ENCODE measurements around the gene ABCA2. TPM values are rescaled to one million over a fixed set of nuclear protein-coding genes. Genes with fewer than 3 reads are reported as not detected.

The ABCA2 gene
- total RNA-seq, 1 donor from 2014 or later = 47.2 TPM

DNA sequence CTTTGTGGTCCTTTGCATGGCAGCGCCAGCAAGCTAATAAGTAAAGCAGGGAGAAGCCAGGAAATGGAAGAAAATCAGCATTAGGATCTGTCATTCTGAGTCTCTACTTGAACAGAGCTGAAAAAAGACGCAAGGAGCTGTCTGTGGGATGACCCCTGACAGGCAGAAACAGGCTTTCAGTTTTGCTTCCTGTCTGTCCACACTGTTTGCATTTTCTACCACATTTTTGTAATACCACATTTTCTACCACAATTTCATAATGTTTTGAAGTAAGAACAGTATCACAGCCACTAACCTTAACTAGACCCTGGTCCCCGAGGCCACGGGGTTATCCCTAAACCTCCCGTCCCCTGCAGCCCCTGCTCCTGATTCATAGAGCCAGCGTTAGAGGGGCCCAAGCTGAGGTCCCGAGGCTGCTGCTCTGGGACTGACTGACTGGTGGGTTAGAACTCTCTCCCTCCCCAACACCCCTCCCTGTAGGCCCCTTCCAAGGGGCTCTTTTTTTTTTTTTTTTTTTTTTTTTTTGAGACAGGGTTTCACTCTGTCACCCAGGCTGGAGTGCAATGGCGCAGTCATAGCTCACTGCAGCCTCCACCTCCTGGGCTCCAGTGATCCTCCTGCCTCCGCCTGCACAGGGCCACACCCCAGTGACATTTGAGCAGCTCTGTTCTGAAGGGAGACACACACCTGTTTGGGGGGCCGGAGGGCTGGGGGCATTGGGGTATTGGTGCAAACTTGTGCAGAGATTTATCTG, 27.7 kb downstream of the ABCA2 start:
- no peak for DNase-seq (ENCODE audit: low spot score)

DNA sequence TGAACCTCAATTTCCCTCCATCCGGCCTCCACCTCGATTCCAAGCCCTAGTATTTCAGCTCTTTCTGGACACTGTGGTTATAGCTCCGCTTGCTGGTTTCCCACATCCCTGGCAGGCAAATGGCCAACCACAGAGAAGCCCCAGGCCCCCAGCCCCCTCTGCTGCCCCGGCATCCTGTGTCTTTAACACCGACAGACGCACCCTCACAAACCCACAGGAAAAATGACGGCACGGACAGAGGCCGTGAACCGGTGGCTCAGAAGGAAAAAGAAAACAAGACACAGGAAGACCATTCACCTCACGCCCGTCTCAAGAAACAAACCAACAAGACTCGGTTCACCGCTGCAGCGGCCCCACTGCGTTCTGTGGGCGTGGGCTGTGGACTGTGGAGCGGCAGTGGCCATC, 30.2 kb downstream of the ABCA2 start:
- no peak for DNase-seq (ENCODE audit: low spot score)

DNA sequence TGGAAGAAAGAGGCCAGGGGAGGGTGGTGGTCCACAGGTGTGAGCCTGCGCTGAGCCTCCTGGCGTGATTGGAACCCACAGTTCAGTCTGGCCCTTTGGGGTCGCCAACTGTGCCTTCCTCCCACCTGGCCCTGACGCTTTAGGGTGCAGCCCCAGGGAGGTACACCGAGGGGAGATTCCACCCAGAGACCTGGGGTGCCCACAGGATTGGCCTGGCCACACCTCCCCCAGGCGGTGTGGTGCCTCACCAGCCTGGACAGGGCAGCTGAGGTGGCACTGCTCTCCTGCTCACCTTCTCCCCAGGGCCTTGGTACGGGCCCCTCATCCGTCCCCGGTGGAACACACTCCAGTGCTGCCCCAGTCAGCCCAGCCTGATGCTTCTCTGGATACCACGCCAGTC, 30.7 kb downstream of the ABCA2 start:
- no peak for DNase-seq (ENCODE audit: low spot score)

DNA sequence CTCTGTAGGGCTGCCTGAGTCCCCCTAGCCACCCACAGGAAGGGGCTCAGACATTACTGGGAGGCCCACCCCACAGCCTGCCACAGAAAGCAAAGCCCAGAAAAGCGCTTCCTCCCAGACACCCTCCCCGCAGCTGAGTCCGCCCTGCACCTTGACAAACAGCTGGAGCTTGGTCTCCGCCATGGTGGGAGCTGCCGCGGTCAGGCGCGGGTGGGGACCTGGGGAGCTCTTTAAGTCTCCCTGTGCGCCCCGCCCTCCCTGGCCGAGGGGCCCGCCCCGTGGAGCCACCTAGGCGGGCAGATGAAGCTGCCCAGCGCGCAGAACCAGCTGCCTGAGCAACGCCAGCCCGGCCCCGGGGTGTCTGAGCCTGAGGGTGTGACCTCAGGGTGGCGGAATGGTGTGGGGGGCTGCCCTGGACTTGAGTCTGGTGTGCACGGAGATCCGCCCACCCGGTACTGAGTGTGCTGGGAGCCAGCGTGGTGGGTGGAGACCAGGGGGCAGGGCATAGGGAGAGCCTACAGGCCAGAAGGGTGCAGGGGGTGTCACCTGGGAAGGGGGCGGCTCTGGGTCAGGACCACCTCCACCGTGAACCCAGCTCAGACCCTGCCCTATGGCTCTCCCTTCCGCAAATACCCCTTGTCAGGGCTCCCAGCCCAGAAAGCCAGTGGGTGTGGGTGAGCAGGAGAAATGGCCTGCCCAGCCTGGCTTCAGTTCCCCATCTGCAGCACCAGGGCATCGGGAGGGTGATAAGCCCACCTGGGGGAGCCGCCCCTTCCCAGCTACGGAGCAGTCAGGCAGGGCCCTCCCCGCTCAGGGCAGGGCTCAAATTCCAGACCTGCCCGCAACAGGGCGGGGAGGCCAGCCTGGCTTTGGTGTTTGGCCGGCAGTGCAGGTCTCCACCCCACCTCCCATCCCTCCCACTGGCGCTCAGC, 31.4 kb downstream of the ABCA2 start, which contains the start of gene CLIC3:
Gene CLIC3 (minus strand): TSS at position 208 of the 932 bp plus-strand sequence. CDS start 25 bp downstream, at position 183.
- no peak for DNase-seq (ENCODE audit: low spot score)

DNA sequence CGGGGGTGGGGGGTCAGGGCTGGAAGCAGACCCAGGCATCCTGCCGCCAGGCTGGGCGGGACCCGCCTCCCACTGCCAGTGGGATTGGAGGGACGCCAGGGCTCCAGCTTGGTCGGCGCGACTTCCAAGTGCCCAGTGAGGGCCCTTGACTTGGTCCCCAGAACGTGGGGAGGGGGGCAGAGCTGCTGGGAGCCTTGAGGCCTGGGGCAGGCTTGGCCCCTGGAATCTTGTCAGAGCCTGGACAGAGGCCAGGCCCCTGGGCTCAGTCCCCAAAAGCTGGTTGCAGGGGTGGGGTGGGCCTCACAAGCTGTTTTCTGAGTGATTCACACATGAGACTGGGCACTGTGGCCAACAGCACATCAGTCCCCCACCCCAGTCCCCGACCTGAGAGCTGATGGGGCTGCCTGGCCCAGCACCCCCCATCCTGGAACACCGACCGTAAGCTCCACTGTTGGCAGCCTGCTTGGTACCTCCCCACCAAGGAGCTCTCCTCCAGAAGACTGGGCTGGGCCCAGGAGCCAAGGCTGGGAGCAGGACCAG, 32.2 kb downstream of the ABCA2 start:
- no peak for DNase-seq (ENCODE audit: low spot score)

DNA sequence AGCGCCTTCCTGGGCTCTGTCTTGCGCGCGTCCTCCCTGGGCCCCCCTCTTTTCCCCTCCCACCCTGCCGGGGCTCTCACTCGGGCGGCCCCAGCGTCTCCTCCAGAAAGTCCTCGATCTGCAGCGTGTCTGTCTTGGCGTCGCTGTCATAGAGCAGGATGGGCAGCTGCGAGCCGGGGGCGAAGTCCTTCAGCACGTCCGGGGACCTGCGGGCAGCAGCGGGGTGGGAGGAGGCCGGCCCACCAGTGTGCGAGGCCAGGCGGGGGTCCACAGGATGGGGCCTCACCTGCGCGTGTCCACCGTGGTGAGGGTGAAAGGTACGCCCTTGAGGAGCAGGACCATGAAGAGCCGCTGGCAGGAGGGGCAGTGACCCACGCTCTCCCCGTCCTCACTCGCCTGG, 32.7 kb downstream of the ABCA2 start:
- DNase-seq (ENCODE audit: low spot score) = no peak

DNA sequence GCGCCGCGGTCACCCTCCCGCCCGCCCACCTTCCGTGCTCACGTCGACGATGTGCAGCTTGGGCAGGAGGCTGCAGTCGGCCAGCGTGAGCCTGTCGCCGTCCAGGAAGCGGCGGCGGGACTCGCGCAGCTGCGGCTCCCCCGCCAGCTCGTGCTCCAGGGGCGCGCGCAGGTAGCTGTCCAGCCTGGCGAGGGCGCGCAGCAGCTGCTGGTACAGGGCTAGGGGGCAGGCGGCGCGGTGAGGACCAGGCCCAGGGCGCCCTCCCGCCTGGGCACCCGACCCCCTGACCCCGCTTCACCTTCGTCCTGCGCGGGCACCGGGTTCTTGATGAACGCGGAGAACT, 33.2 kb downstream of the ABCA2 start:
- no peak for DNase-seq (ENCODE audit: low spot score)

DNA sequence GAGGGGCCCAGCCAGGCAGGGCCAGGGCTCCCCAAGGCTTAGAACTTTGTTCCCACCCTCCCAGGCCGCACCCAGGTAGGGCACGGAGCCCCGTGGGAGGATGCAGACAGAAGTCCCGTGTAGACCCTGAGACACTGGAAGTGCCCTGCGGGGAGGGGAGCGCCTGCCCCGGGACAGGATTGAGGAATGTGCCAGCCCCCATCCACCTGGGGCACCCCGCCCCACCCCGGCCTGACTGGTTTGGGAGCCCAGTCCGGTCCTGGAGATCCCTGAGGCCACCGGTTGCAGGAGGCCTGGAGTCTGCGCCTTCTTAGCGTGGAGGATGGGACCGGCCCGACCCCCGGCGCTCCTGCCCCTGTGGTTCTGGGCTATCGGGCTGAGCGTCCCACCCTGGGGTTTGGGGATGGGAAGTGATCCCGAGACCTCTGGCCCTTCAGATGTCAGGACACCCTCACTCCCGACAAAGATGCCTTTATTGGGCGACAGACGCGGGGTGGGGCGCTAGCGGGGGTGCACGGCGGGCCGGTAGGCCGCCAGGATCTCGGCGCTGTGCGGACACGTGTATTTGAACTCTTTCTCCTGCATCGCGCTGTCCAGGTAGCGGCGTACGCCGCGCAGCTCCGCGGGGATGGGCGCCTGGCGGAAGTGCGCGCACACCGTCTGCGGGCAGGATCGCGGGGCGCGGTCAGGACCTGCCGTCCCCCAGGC, 33.7 kb downstream of the ABCA2 start:
- DNase-seq (ENCODE audit: low spot score) = no peak

DNA sequence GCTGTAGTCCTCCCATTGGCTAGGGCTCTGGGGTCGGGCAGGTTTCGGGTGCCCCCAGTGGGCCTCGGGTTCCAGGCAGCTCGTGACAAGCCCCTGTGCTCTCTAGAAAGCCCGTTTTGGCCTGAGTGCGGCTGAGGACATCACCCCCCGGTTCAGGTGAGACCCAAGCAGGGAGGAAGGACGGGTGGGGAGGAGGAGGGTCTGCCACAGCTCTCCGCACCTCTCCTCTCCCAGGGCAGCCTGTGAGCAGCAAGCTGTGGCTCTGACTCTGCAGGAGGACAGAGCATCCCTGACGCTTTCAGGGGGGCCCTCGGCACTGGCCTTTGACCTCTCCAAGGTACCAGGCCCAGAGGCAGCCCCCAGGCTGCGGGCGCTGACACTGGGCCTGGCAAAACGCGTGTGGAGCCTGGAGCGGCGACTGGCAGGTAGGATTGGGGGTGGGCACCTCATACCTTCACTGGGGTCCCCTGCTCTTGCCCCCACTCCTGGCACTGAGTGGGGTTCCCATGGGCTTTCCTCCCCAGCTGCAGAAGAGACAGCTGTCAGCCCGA, 35.1 kb downstream of the ABCA2 start:
- DNase-seq (ENCODE audit: low spot score) = no peak

DNA sequence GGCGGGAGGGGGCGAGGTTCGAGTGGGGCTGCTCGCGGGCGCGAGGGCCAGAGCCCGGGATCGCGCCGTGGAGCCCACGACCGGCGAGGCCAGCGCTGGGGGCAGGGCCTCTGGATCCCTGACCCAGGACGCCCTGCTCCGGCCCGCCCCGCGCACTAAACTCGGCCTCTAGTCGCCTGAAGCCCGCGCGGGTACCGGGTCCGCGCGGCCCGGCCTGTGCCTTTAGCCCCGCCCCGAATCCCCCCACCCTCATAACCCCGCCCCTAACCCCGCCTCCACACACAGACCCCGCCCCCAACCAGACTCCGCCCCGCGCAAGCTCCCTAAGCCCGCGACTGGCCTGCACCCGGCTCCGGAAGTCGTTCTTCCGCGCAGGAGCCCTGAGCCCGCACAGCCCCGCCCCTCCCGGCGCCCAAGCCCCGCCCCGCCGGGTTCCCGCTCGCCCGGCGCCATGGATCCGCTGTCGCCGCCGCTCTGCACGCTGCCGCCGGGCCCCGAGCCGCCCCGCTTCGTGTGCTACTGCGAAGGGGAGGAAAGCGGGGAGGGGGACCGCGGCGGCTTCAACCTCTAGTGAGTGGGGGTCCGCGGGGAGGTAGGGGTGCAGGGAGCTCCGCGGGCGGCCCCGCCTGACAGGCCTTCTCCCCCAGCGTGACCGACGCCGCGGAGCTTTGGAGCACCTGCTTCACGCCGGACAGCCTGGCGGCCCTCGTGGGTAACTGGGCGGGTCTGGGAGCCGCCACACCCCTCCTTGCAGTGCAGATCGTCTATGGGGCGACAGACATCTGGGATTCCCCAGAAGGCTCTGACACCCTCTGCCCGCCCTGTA, 35.8 kb downstream of the ABCA2 start, which contains the start of gene PAXX:
Gene PAXX (plus strand): TSS at position 430 of the 826 bp plus-strand sequence. CDS start 22 bp downstream, at position 452.
- peak; percentile 98 for DNase-seq (ENCODE audit: low spot score)

DNA sequence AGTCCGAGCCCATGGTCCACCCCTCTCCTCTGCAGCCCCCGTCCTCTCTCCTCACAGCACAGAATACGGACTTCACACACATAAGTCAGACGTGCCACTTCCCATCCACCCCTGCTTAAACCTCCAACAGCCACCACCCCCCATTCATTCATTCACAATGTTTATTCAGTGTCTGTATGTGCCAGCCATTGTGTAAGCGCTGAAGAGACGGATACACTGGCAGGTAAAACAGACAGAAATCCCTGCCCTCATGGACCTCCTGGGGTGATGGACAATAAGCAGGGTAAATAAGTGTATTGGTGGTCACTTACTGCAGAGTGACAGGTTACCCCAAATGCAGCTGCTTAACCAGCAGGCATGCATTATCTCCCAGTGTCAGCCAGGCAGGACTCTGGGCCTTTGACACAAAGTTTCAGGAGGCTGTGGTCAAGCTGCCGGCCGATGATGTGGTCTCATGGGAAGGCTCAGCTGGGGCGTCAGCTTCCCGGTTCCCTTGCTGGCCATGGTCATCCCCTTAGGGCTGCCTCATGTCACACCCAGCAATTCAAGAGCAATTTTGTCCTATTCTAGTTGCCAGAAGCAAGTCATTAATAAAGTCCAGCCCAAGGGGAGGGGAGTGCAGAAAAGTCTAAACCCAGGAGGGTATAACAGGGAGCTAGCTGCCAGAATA, 37.7 kb downstream of the ABCA2 start:
- DNase-seq (ENCODE audit: low spot score) = no peak

DNA sequence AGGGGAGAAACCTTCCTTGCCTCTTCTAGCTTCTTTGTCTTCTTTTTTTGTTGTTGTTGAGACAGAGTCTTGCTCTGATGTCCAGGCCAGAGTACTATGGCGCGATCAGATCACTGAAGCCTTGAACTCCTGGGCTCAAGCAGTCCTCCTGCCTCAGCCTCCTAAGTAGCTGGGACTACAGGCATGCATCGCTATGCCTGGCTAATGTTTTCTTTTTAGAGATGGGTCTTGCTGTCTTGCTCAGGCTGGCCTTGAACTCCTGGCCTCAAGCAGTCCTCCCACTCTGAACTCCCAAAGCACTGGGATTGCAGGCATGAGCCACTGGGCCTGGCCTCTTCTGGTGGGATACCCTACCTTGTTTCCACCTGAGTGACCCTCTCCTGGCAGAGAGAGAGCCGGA, 39.2 kb downstream of the ABCA2 start:
- DNase-seq (ENCODE audit: low spot score) = no peak

DNA sequence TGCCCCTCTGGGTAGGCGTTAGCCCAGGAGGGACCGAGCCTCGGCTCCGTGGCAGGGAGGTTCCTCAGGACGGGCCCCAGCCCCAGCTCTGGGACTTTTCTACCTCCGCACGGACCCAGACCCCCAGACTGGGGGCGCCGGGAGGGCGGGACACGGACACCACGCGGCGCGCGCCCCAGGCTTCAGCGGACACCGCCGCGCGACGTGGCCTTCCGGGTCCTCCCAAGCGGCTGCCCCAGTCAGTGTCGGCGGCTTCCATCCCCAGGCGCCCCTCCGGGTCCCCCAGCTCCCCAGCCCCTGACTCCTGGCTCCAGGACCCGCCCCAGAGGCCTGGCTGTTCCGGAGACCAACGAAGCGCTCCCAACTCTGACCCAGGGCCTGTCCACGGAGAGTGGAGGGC, 42.2 kb downstream of the ABCA2 start:
- DNase-seq (ENCODE audit: low spot score) = no peak

DNA sequence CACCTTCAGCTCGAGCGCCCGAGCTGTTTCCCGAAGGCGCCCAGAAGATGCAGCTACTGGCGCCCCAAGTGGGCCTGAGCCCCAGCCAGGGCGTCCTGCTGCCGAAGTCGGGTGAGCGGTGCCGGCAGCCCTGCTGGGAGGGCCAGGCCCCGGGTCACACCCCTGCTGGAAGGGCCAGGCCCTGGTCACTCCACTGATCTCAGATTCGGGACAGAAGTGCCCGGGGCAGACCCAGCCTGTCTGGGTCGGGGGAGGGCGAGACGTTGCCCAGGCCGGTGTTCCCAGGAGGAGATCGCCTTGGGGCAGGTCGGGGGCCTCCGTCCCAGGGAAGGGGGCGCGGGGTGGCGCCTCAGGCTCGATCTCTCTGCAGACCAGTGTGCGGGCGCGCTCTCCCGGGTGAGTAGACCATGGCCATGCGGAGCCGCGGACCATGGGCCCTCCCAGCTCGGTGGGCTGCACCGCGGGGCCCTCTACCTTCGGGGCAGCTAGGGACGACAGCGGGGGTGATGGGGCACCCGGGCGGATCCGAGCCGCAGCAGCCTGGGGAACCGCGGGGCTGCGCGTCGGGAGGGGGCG, 42.9 kb downstream of the ABCA2 start:
- DNase-seq (ENCODE audit: low spot score) = no peak

DNA sequence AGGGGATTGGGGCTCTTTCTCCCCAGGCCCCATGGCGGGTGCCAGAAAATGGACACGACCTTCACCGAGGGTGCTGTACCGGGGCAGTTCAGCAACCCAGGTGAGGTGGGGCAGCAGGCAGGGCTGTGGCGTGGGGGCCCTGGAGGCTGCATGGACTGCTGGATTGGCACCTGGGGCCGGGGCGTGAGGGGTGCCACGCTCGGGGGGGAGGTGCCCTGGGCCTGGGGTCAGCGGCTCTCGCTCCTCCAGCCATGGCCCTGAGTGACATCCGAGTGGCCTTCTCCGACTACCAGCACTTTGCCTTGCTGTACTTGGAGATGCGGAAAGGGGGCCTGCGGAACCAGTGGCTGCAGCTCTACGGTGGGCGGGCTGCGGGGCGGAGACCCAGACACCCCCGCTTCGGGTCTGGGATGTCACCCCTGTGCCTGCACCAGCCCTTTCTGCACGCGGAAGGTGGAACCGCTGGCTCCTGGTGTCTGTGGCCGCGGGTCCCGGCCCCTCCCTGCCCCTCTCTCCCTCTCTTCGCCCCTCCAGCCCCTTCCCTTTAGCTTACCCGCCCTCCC, 43.5 kb downstream of the ABCA2 start:
- no peak for DNase-seq (ENCODE audit: low spot score)

DNA sequence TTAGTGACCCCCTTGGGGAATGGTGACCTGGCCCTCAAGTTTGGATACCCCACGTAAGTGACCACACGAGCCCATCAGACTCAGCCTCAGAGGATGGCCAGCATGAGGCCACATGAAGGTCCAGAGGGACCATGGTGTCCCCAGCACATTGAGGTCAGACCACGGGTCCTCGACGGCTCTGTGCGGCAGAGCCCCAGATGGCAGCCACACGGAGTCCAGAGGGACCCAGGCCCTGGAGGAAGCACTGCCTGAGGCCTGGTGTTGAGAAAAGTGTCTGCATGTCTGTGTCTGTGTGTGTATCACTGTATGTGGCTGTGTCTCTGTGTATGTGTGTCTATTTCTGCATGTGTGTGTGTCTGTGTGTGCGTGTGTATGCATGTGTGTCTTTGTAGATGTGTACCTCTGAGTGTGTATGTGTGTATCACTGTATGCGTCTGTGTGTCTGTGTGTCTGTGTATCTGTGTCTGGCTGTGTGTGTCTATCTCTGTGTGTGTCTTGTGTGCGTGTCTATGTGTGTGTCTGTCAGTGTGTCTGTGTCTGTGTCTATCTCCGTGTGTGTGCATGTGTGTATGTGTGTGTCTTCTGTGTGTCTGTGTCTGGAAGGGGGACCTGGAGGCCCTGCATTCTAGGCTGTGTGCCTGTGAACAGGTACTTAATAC, 44.3 kb downstream of the ABCA2 start:
- no peak for DNase-seq (ENCODE audit: low spot score)

DNA sequence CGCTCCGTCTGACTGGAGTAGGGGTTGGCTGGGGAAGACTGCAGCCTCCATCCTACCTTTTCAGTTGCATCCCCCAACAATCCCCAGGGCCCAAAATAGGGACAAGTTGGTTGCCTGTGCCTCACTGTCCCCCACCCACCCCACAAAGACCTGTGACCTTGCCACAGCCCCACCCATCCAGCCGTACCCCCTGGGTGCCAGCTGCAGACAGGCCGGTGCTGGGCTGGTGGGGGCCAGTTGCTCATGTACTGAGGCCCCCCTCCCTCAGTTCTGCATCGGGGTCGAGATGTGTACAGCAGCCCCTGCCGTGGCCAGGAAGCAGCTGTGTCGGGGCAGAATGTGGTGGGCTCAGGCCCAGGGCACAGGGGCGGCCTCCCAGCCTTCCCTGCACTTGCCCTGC, 44.9 kb downstream of the ABCA2 start:
- DNase-seq (ENCODE audit: low spot score) = no peak
